GM19438 (cell line): ENCODE results near the gene RNF115.
"Not testable (repeated sequence)": the region's sequence is repeated elsewhere in the genome, so short reads cannot be mapped to it uniquely, and the experiment has no call there.

ENCODE experiments used
- ATAC-seq: cut with Tn5 transposase; IDR thresholded peaks from one replicate; pipeline ENCODE4 v1.9.1; 2021; ENCODE audit warnings: low read depth; ENCODE audit not compliant: unreplicated experiment

The RNF115 gene

GRCh38 chr1:145828367-145829026 is 4.6 kb upstream of the RNF115 start:
- ATAC-seq = no peak

- no peak for ATAC-seq
These were observed 4.1 kb upstream of the RNF115 start for GRCh38 chr1:145827966-145828365.

GRCh38 chr1:145826030-145826429 is 2.1 kb upstream of the RNF115 start:
- ATAC-seq = no peak

- no peak for ATAC-seq
These were observed 576 bp upstream of the RNF115 start for GRCh38 chr1:145824499-145824842.

GRCh38 chr1:145822779-145823331 is 1.0 kb downstream of the RNF115 start:
- not testable (repeated sequence) for ATAC-seq

- not testable (repeated sequence) for ATAC-seq
These were observed 5.8 kb downstream of the RNF115 start for GRCh38 chr1:145818095-145818494.

- not testable (repeated sequence) for ATAC-seq
These were observed 10.7 kb downstream of the RNF115 start for GRCh38 chr1:145812977-145813810.

- no peak for ATAC-seq
These were observed 17.1 kb downstream of the RNF115 start for GRCh38 chr1:145806844-145807243.

GRCh38 chr1:145806408-145806807 is 17.5 kb downstream of the RNF115 start:
- ATAC-seq = no peak

- no peak for ATAC-seq
These were observed 18.8 kb downstream of the RNF115 start for GRCh38 chr1:145805057-145805456.

GRCh38 chr1:145804235-145805045 is 19.5 kb downstream of the RNF115 start:
- ATAC-seq = no peak

- no peak for ATAC-seq
These were observed 24.1 kb downstream of the RNF115 start for GRCh38 chr1:145799806-145800205.

- no peak for ATAC-seq
These were observed 27.1 kb downstream of the RNF115 start for GRCh38 chr1:145796753-145797152.

- ATAC-seq = no peak
These were observed 28.5 kb downstream of the RNF115 start for GRCh38 chr1:145795257-145795881.

- ATAC-seq = no peak
These were observed 31.4 kb downstream of the RNF115 start for GRCh38 chr1:145792484-145792883.

GRCh38 chr1:145791860-145792259 is 32.0 kb downstream of the RNF115 start:
- not testable (repeated sequence) for ATAC-seq

GRCh38 chr1:145788580-145788979 is 35.3 kb downstream of the RNF115 start:
- no peak for ATAC-seq

- ATAC-seq = no peak
These were observed 37.6 kb downstream of the RNF115 start for GRCh38 chr1:145786271-145786670.

- ATAC-seq = no peak
These were observed 38.3 kb downstream of the RNF115 start for GRCh38 chr1:145785547-145785946.

- ATAC-seq = no peak
These were observed 39.5 kb downstream of the RNF115 start for GRCh38 chr1:145784409-145784808.
